Right lung (tissue), 5 donors: ENCODE results near the gene EID1. TPM values are rescaled to one million over a fixed set of nuclear protein-coding genes. Genes with fewer than 3 reads are reported as not detected.
"Not testable (repeated sequence)": the region's sequence is repeated elsewhere in the genome, so short reads cannot be mapped to it uniquely, and the experiment has no call there.

ENCODE experiments used
- DNase-seq, 2 donors: peaks; one replicate each; pipeline ENCODE4 v3.0.0-alpha.2; 2013
- polyA plus RNA-seq, 5 donors: library from polyadenylated mRNA; unstranded; fragments of 120-200 nt; gene quantifications; one replicate each; pipeline versions ENCODE4 v1.2.1 to v1.2.3, GENCODE V29; 2013; ENCODE audit warnings: inconsistent platforms in 1 of 5, low replicate concordance in 1 of 5; ENCODE audit not compliant: insufficient read length in 5 of 5, insufficient read depth in 1 of 5

The EID1 gene
- polyA plus RNA-seq, 5 donors: 234 to 317 (median 287) TPM

GRCh38 chr15:48905216-48905615 lies 27.3 kb downstream of the EID1 start:
- no peak for DNase-seq

- no peak for DNase-seq
Measured at GRCh38 chr15:48905847-48906246, 27.9 kb downstream of the EID1 start.

- DNase-seq: not testable (repeated sequence)
Measured at GRCh38 chr15:48909313-48909712, 31.4 kb downstream of the EID1 start.

GRCh38 chr15:48910554-48910953 lies 32.6 kb downstream of the EID1 start:
- DNase-seq: not testable (repeated sequence)

- DNase-seq: no peak
Measured at GRCh38 chr15:48913141-48913540, 35.2 kb downstream of the EID1 start.

DNA sequence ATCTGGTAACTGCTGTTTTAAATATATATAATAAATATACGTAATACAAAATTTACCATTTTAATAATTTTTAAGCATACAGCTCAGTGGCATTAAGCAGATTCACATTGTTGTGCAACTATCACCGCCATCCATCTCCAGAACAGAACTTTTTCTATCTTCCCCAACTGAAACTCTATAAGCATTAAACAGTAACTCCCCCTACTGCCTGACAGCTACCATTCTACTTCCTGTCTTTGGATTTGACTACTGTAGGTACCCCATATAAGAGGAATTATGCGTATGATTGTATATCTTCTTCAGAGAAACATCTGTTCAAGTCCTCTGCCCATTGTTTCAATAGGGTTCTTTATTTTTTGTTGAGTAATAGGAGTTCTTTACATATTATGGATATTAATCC lies 36.8 kb downstream of the EID1 start:
- DNase-seq: no peak

GRCh38 chr15:48915861-48916260 lies 37.9 kb downstream of the EID1 start:
- DNase-seq: no peak

DNA sequence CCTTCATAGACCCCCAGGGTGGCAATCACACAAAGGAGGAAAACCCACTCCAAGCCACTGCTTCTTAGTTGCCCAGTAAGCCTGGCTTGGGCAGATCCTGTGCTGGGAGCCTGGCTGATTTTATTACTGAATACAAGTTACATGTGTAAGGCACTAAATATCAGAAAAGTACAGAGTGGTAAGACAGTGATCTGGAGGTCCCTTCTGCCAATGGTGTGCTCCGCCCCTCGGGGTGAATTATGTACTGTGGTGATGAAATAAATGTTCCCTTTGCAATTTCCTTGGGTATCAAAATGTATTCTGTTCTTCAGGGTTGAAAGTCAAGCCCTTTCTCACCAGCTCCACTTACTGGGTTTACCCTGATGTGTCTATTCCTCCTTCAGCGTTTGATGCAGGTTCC lies 38.8 kb downstream of the EID1 start:
- DNase-seq: no peak

DNA sequence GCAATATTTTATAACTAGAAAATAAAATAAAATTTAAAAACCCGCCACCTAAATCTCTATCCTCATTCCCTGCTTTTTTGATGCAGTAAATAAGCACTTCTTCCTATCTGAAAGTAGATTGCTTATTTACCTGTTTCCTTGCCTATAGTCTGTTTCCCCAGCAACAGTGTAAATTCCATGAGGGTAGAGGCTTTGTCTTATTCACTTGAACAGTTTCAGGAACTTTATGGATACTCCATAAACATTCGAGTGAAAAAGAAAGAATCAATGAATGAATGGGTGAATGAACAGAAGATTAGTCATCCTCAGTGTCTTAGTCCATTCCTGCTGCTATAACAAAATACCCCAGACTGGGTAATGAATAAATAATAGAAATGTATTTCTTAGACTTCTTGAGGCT lies 44.1 kb downstream of the EID1 start:
- no peak for DNase-seq

DNA sequence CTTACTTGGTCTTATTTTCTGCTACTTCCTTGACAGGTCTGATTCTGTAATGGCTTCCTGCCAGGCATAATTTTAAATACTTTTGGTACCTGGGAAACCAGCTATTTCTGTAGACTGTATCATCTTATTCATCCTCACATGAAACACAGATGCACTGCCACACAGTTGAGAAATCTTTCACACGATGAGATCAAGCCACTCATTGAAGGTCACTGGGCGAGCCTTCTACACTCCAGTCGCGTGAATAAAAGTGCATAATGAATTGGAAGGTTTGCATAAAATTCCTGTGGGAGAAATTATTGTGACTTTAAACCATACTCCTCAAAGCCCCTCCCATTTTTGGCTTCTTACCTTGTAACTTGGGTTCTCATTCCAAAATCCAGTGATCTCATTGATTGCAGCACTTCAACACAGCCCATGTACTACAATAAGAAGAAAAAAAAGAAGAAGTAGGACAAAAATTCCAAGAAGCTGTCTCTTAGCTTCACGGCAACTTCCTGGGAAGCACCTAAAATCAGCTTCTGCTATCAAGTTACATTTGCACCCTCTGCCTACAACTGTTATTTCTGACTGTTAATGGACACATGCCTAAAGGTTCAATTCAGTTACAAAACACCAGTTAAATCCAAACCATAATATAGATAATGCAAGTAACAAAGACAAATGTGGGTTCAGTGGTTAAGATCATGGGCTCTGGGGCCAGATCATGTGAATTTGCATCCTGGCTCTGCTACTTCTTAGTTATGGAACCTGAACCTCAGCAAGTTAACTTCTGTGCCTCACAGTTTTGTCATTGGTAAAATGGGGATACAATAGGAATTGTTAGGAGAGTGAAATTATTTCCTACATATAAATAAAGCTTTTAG lies 46.8 kb downstream of the EID1 start:
- no peak for DNase-seq

DNA sequence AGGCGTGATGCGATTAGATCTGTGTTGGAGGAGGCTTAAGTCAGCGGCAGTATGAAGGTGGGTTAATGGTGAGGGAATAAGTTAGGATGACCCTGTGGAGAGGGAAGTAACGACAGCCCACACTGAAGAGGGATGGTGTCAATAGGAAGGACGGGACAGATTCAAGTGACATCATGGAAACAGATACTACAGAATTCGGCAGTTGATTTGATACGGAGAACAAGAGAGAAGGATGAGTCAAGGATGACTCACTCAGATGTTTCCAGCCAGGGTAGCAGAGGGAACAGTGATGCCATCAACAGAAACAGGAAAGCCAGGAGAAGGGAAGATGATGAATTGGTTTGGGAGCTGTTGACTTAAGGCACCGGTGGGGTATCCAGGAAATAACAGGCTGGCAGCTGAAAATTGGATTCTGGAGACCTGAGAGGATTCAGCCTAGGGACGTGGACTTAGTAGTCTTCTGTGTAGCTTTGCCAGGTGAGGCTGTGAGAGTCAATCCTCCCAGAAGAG lies 47.8 kb downstream of the EID1 start:
- DNase-seq: no peak

DNA sequence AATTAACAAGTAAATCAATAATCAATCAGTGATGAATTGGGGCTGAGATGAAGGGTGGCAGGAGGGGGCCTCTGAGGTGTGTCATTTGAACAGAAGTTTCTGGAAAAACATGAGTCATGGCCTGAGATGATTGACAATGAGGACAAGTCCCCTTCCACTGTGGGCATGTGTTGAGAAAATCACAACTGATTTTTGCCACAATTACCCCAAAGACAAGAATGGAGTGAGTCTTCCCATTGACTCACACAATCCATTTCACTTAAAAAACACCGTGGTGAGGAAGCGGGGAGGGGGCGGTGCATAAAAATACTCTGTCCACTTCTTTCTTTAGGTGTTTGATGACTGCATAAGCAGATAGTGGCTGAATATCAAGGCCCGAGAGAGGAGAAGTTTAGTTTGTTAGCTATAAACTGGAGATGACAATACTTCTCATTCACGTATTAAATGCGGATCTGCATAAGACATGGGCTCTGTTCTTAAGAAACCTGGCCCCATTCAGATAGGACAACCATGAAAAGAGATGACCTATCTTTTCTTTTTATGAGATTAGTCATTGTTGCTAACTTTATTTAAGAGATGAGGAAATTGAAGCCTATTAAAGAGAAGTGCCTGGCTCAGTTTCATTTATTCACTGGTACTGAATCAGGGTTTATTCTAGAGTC lies 51.1 kb downstream of the EID1 start:
- DNase-seq: no peak

GRCh38 chr15:48929661-48930060 lies 51.7 kb downstream of the EID1 start:
- no peak for DNase-seq

Other genes starting within 250 kb of the EID1 start
- gene FBN1, start 232.4 kb upstream of the EID1 start, polyA plus RNA-seq: 10 to 100 TPM; 78.7 to 99.3 (median 85.4) TPM
- 10 to 100 TPM in 3 of 5 donors, 1 to 10 TPM in 2; 5.7 to 14.7 (median 13.0) TPM for gene CEP152, start 67.1 kb upstream of the EID1 start, polyA plus RNA-seq
- gene SHC4, start 85.8 kb downstream of the EID1 start, polyA plus RNA-seq: 1 to 10 TPM in 3 of 5 donors, under 1 TPM in 2; 0.83 to 1.2 (median 1.2) TPM
- gene SECISBP2L, start 168.3 kb downstream of the EID1 start, polyA plus RNA-seq: 10 to 100 TPM; 47.6 to 89.1 (median 81.8) TPM